BE2C (cell line): ENCODE data around the gene KCNK4. TPM values are rescaled to one million over a fixed set of nuclear protein-coding genes. Genes with fewer than 3 reads are reported as not detected.
A peak's percentile ranks its signal among the peaks of the same experiment; 100 is the strongest.

Experiments used
- DNase-seq: peaks from one replicate; pipeline ENCODE4 v3.0.0-alpha.2; 2020
- H3K27me3 ChIP-seq: fragments of 250-450 bp; sonication (Bioruptor Pico); 2 replicates; pipeline ENCODE4 v1.5.1; 2020; ENCODE audit warnings: mild to moderate bottlenecking
- H3K36me3 ChIP-seq: fragments of 250-450 bp; sonication (Bioruptor Pico); 2 replicates; pipeline ENCODE4 v1.5.1; 2020; ENCODE audit warnings: mild to moderate bottlenecking
- H3K4me1 ChIP-seq: fragments of 250-450 bp; sonication (Bioruptor Pico); 2 replicates; pipeline ENCODE4 v1.5.1; 2020
- H3K4me3 ChIP-seq: 2 replicates; pipeline ENCODE4 v1.5.1; 2011; ENCODE audit warnings: low read depth, low read length
- H3K9me3 ChIP-seq: fragments of 250-450 bp; sonication (Bioruptor Pico); 2 replicates; pipeline ENCODE4 v1.5.1; 2020
- polyA plus RNA-seq: library from polyadenylated mRNA; unstranded; fragments of >200 nt; gene quantifications from one replicate; pipeline ENCODE4 v1.2.1, GENCODE V29; 2012; ENCODE audit warnings: low read depth, missing spikeins; ENCODE audit not compliant: insufficient read length, insufficient read depth
- TF ChIP-seq, protein P1 (sequence below): IDR thresholded peaks from 2 replicates; pipeline ENCODE4 v1.5.1; 2012; ENCODE audit warnings: mild to moderate bottlenecking, low read depth, low read length

The KCNK4 gene
- polyA plus RNA-seq, result not detected

DNA sequence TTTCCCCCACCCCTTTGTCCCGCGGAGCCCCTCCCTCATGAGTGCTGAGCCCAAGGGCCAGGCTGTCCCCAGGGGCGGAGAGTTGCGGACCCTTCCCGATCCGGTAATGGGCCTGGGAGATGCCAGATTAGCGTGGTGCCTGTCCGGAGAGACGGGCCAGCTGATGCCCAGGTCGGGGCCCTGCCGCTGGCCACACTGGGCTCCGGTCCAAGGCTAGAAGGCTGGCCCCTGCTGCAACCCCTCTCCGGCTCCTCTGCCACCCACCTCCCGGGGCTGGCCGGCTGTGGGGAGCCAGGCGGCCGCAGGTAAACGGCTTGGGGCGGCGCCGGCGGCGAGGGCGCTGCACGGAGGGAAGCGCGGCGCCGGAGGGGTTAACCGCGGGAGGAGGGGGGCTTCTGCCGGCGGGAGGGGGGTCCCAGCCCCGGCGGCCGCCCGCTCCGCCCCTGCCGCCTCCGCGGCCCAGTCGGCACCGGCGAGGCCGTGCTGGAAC is at the start of gene KCNK4:
KCNK4 (plus strand) TSS at position 41 of the 490 bp plus-strand sequence. CDS start 1,717 bp downstream, outside the sequence.
- no peaks in the 10 kb centered on the region for H3K4me1 ChIP-seq
- no peak for DNase-seq
- H3K4me3 ChIP-seq, result no peak within 1 kb of the TSS
- H3K27me3 ChIP-seq, result peaks cover 43% of the 10 kb centered on the region
- no peaks in the 10 kb centered on the region for H3K36me3 ChIP-seq
- no peaks in the 10 kb centered on the region for H3K9me3 ChIP-seq
- TF ChIP-seq, protein P1, sequence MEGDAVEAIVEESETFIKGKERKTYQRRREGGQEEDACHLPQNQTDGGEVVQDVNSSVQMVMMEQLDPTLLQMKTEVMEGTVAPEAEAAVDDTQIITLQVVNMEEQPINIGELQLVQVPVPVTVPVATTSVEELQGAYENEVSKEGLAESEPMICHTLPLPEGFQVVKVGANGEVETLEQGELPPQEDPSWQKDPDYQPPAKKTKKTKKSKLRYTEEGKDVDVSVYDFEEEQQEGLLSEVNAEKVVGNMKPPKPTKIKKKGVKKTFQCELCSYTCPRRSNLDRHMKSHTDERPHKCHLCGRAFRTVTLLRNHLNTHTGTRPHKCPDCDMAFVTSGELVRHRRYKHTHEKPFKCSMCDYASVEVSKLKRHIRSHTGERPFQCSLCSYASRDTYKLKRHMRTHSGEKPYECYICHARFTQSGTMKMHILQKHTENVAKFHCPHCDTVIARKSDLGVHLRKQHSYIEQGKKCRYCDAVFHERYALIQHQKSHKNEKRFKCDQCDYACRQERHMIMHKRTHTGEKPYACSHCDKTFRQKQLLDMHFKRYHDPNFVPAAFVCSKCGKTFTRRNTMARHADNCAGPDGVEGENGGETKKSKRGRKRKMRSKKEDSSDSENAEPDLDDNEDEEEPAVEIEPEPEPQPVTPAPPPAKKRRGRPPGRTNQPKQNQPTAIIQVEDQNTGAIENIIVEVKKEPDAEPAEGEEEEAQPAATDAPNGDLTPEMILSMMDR, result no peak

DNA sequence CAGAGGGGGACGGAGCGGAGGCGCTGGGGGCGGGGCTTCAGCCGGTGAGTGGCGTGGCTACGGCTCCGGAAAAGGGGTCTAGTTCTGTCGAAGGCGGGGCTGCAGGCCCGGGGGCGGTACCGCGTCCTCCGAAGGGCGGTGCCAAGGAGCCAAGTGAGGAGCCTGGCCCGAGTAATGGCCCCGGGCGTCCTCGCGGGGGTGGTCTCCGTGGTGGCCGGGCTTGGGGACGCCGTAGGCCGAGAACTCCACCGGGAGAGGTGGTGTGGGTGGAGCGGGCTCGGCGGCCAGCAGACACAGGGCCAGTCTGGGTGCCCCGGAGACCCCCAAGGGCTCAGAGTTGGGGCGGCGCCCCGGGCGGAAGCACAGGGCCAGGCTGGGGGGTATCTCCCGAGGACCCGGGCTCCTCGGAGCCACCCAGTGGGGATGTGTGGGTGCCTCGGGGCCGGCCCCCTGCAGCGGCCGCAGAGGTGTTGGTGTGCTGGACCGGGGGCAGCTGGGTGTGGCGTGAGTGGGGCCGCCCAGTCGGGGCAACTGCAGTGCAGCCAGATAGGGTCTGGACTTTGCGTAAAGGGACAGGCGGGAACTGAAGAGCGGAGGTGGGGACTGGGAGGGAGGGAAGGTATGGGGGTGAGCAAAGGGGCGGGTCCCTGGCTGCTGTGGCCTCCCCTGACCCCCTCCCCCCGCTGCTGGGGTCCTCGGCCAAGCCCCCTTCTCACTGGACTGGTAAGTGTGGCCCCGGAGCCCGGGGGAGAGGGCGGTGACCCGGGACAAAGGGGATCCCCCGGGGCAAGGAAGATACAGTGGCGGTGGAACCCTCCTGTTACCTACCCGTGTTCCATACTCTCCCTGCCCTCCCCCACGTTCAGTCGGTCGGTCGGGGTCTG is 49.4 kb upstream of the KCNK4 start:
- DNase-seq, result peak; percentile 97

DNA sequence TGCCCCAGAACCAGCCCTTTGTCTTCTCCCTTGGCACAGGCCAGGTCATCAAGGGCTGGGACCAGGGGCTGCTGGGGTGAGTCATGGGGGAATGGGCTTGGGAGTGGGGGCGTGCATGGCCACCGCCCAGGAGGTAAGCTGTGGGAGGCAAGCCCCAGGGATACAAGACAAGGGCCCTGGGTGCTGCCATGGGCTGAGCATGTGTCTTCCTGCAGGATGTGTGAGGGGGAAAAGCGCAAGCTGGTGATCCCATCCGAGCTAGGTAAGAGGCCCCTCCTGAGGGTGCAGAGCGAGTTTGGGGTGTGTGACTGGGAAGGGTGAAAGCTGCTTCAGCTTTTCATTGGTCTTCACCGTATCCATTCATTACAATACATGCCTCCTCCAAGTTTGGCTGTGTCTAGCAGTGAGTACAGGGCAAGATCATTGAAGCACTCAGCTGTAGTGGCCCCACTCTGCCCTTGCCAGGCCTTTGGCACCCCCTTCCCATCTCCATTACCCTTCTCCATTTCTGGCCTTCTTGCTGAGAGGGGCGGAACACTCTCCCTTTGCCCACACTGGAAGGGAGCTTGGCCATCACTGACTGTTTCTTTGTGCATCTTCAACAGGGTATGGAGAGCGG is 47.8 kb upstream of the KCNK4 start:
- peaks cover 4% of the 10 kb centered on the region for H3K4me1 ChIP-seq
- H3K36me3 ChIP-seq, result no peaks in the 10 kb centered on the region
- no peaks in the 10 kb centered on the region for H3K27me3 ChIP-seq
- no peak overlapping the region for H3K4me3 ChIP-seq
- H3K9me3 ChIP-seq, result no peaks in the 10 kb centered on the region
- no peak for DNase-seq
- TF ChIP-seq, protein P1, result no peak

More for the DNA sequence above, 49.4 kb upstream of the KCNK4 start:
- TF ChIP-seq, protein P1, result no peak
- Histone ChIP-seq H3K4me1 (peaks cover 4% of the 10 kb centered on the region), H3K36me3 (no peaks in the 10 kb centered on the region), H3K9me3 (no peaks in the 10 kb centered on the region), H3K27me3 (no peaks in the 10 kb centered on the region), H3K4me3 (peak overlapping the region; percentile 69)

DNA sequence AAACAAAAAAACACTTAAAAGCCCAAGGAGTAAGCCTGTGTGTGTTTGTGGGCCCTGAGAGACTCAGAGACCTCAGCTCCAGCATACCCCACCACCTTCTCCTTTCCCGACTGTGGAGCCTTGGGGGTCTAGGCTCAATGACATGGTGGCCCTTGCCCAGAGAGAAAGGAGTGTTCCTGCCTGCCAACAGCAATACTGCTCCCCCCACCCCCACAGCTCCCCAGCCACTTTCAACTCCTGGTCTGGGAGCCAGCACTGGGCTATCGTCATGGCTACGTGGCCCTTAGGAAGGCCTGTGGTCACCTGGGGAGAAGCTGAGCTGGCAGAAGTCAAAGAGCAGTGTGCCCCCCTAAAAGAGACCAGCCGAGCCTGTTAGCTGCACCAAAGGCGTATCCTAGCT is 47.0 kb upstream of the KCNK4 start:
- TF ChIP-seq, protein P1, result no peak
- H3K27me3 ChIP-seq, result no peaks in the 10 kb centered on the region

DNA sequence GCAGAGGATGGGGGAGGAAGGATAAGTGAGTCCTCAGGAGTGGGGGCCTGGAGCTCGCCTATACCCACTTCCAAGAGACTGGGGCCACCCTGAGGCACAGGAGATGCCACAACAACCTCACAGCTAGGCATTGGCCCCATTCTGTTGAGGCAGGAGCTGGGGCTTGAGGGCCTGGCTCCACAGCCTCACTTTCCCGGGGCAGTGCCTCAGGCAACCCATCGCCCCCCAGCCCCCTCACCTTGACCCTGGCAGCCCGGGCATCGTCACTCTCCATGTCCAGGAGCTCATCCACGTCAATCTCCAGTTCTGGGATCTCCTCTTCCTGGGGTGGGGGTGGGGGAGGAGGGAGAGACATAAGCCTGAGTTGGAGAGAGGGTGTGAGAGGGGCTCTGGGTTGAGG is 46.1 kb upstream of the KCNK4 start:
- TF ChIP-seq, protein P1, result no peak
- Histone ChIP-seq H3K4me3 (peak overlapping the region; percentile 81), H3K4me1 (peaks cover 4% of the 10 kb centered on the region), H3K9me3 (no peaks in the 10 kb centered on the region), H3K36me3 (no peaks in the 10 kb centered on the region), H3K27me3 (no peaks in the 10 kb centered on the region)
- no peak for DNase-seq

More for the DNA sequence above, 47.0 kb upstream of the KCNK4 start:
- DNase-seq, result no peak
- H3K36me3 ChIP-seq, result no peaks in the 10 kb centered on the region
- H3K4me3 ChIP-seq, result no peak overlapping the region
- no peaks in the 10 kb centered on the region for H3K9me3 ChIP-seq
- H3K4me1 ChIP-seq, result peaks cover 4% of the 10 kb centered on the region
